ENCODE measurements around the gene PRKAG2. TPM values are rescaled to one million over a fixed set of nuclear protein-coding genes. Genes with fewer than 3 reads are reported as not detected.

PRKAG2 gene
- total RNA-seq, 1 experiment from 2014 or later = 73.9 TPM

- no peak for TF ChIP-seq CTCF (IDR thresholded peaks at IDR 0.05; ENCODE audit: unreplicated experiment)
- no peak overlapping the region for H3K27ac Mint-ChIP-seq (ENCODE audit: low read depth, unreplicated experiment)
- no peak for DNase-seq (ENCODE audit: unreplicated experiment)
- no peaks in the 10 kb centered on the region for H3K9me3 Mint-ChIP-seq (ENCODE audit: unreplicated experiment)
- intact Hi-C loops (cut with micrococcal nuclease) = no loop called here
- no TSS peak for BruUV-seq (replicated peaks)
- H3K27me3 Mint-ChIP-seq (ENCODE audit: insufficient read depth, unreplicated experiment) = peaks cover 24% of the 10 kb centered on the region
- H3K4me3 Mint-ChIP-seq (ENCODE audit: unreplicated experiment) = no peak overlapping the region
- H3K4me1 Mint-ChIP-seq (ENCODE audit: insufficient read depth, unreplicated experiment) = peaks cover 7% of the 10 kb centered on the region
- CTCF ChIA-PET = interaction anchor here (0.6 to 1.2 kb wide), 3 partner anchors 26 to 422 kb away, joined by 3 read pairs; no protein-coding TSS in a partner anchor
- POLR2A ChIA-PET = interaction anchor here (0.7 to 1.0 kb wide), 2 partner anchors 17 to 249 kb away, joined by 3 to 5 read pairs; partner anchors contain the start of gene PRKAG2
- no peaks in the 10 kb centered on the region for H3K36me3 Mint-ChIP-seq (ENCODE audit: insufficient read depth, unreplicated experiment)
Observed at GRCh38 chr7:151893405-151893923, 16.5 kb upstream of the PRKAG2 start.

GRCh38 chr7:151891753-151892152 lies 14.8 kb upstream of the PRKAG2 start:
- peaks cover 7% of the 10 kb centered on the region for H3K4me1 Mint-ChIP-seq (ENCODE audit: insufficient read depth, unreplicated experiment)
- no peak overlapping the region for H3K27ac Mint-ChIP-seq (ENCODE audit: low read depth, unreplicated experiment)
- no TSS peak for BruUV-seq (replicated peaks)
- ChIA-PET POLR2A (no interaction called here), CTCF (no interaction called here)
- DNase-seq (ENCODE audit: unreplicated experiment) = no peak
- no peak for TF ChIP-seq CTCF (IDR thresholded peaks at IDR 0.05; ENCODE audit: unreplicated experiment)
- no peak overlapping the region for H3K4me3 Mint-ChIP-seq (ENCODE audit: unreplicated experiment)
- H3K36me3 Mint-ChIP-seq (ENCODE audit: insufficient read depth, unreplicated experiment) = no peaks in the 10 kb centered on the region
- no peaks in the 10 kb centered on the region for H3K9me3 Mint-ChIP-seq (ENCODE audit: unreplicated experiment)
- intact Hi-C loops (cut with micrococcal nuclease) = no loop called here
- peaks cover 37% of the 10 kb centered on the region for H3K27me3 Mint-ChIP-seq (ENCODE audit: insufficient read depth, unreplicated experiment)

DNA sequence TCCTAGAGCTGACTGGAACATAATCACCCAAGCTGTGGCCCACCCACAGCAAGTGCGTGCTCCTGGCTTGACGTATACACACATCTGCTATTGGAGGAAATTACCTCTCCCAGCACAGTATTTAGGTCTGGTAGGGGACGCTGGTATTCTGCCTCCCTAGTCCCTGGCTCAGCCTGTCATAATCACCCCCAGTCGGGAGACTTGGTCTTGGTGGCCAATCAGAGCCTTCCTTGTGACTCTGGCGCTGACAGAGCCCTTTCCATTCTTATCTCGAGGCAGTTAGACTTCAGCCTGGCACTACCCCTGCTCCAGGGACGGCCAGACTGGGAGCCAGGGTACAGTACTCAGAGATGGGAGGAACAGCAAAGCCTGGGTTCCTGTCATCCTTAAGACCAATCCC lies 14.3 kb upstream of the PRKAG2 start:
- H3K36me3 Mint-ChIP-seq (ENCODE audit: insufficient read depth, unreplicated experiment) = no peaks in the 10 kb centered on the region
- no peak overlapping the region for H3K27ac Mint-ChIP-seq (ENCODE audit: low read depth, unreplicated experiment)
- BruUV-seq (replicated peaks) = no TSS peak
- no peak overlapping the region for H3K4me3 Mint-ChIP-seq (ENCODE audit: unreplicated experiment)
- DNase-seq (ENCODE audit: unreplicated experiment) = no peak
- POLR2A ChIA-PET = no interaction called here
- peaks cover 7% of the 10 kb centered on the region for H3K4me1 Mint-ChIP-seq (ENCODE audit: insufficient read depth, unreplicated experiment)
- TF ChIP-seq CTCF (IDR thresholded peaks at IDR 0.05; ENCODE audit: unreplicated experiment) = no peak
- intact Hi-C loops (cut with micrococcal nuclease) = no loop called here
- no peaks in the 10 kb centered on the region for H3K9me3 Mint-ChIP-seq (ENCODE audit: unreplicated experiment)
- H3K27me3 Mint-ChIP-seq (ENCODE audit: insufficient read depth, unreplicated experiment) = peaks cover 43% of the 10 kb centered on the region
- CTCF ChIA-PET = no interaction called here

DNA sequence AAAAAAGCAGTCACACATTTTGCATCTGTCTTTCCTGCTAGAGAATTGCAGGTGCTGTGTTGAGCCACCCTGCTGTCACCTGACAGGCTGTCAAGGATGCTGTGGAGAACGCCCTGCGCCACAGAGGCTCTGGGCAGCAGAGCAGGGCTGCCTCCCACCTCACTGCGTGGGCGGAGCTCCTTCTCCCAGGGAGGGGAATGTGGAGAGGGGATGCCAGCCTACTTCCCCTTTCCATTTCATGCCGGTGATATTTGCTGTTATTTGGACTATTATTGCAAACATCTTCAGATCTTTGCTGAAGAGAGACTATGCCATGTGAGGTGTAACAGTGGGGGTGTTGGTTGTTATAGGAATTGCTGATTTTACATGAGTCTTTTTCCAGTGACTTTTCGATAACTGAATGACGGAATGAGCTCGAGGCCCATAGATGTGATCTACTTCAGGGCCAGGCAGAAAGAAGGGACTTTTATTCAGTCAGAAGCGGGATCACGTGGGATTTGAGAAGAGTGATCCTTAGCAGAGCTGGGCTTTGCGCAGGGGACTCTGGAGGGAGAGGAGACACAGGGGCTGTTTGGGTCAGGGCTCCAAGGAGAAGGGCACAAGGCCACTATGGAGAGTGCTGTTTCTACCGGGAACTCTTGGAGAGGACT lies 13.6 kb upstream of the PRKAG2 start:
- H3K4me1 Mint-ChIP-seq (ENCODE audit: insufficient read depth, unreplicated experiment) = peaks cover 7% of the 10 kb centered on the region
- no peak overlapping the region for H3K4me3 Mint-ChIP-seq (ENCODE audit: unreplicated experiment)
- DNase-seq (ENCODE audit: unreplicated experiment) = no peak
- intact Hi-C loops (cut with micrococcal nuclease) = no loop called here
- H3K36me3 Mint-ChIP-seq (ENCODE audit: insufficient read depth, unreplicated experiment) = no peaks in the 10 kb centered on the region
- no peak for TF ChIP-seq CTCF (IDR thresholded peaks at IDR 0.05; ENCODE audit: unreplicated experiment)
- BruUV-seq (replicated peaks) = no TSS peak
- ChIA-PET POLR2A (no interaction called here), CTCF (interaction anchor here (0.6 to 0.7 kb wide), 2 partner anchors 275 to 1549 kb away, joined by 3 to 4 read pairs; no protein-coding TSS in a partner anchor)
- H3K27me3 Mint-ChIP-seq (ENCODE audit: insufficient read depth, unreplicated experiment) = peaks cover 50% of the 10 kb centered on the region
- no peaks in the 10 kb centered on the region for H3K9me3 Mint-ChIP-seq (ENCODE audit: unreplicated experiment)
- H3K27ac Mint-ChIP-seq (ENCODE audit: low read depth, unreplicated experiment) = no peak overlapping the region
